HG03095 (cell line): ENCODE results near the gene SH3BP5.
A peak's percentile ranks its signal among the peaks of the same experiment; 100 is the strongest.

Experiments
- ATAC-seq: cut with Tn5 transposase; IDR thresholded peaks from one replicate; pipeline ENCODE4 v1.9.1; 2021; ENCODE audit warnings: moderate library complexity; ENCODE audit not compliant: unreplicated experiment

The SH3BP5 gene

GRCh38 chr3:15326673-15327072 lies 5.7 kb downstream of the SH3BP5 start:
- no peak for ATAC-seq

GRCh38 chr3:15326037-15326436 lies 6.3 kb downstream of the SH3BP5 start:
- ATAC-seq, result no peak

GRCh38 chr3:15325228-15325627 lies 7.2 kb downstream of the SH3BP5 start:
- ATAC-seq, result no peak

- no peak for ATAC-seq
Measured at GRCh38 chr3:15324379-15324808, 8.0 kb downstream of the SH3BP5 start.

GRCh38 chr3:15323063-15323462 lies 9.3 kb downstream of the SH3BP5 start:
- ATAC-seq, result no peak

GRCh38 chr3:15321349-15321748 lies 11.0 kb downstream of the SH3BP5 start:
- no peak for ATAC-seq

- no peak for ATAC-seq
Measured at GRCh38 chr3:15319575-15319974, 12.8 kb downstream of the SH3BP5 start.

- ATAC-seq, result no peak
Measured at GRCh38 chr3:15319136-15319535, 13.2 kb downstream of the SH3BP5 start.

GRCh38 chr3:15318661-15319060 lies 13.7 kb downstream of the SH3BP5 start:
- ATAC-seq, result no peak

- ATAC-seq, result no peak
Measured at GRCh38 chr3:15316998-15317435, 15.4 kb downstream of the SH3BP5 start.

- no peak for ATAC-seq
Measured at GRCh38 chr3:15315003-15315402, 17.4 kb downstream of the SH3BP5 start.

GRCh38 chr3:15314276-15314675 lies 18.1 kb downstream of the SH3BP5 start:
- no peak for ATAC-seq

GRCh38 chr3:15313461-15313860 lies 18.9 kb downstream of the SH3BP5 start:
- no peak for ATAC-seq

- ATAC-seq, result no peak
Measured at GRCh38 chr3:15312550-15312949, 19.8 kb downstream of the SH3BP5 start.

GRCh38 chr3:15310491-15311370 lies 21.7 kb downstream of the SH3BP5 start:
- ATAC-seq, result peak; percentile 86

GRCh38 chr3:15309662-15310335 lies 22.6 kb downstream of the SH3BP5 start:
- no peak for ATAC-seq

GRCh38 chr3:15307580-15307979 lies 24.8 kb downstream of the SH3BP5 start:
- no peak for ATAC-seq

GRCh38 chr3:15306979-15307359 lies 25.4 kb downstream of the SH3BP5 start:
- ATAC-seq, result no peak

- ATAC-seq, result no peak
Measured at GRCh38 chr3:15305359-15305844, 27.0 kb downstream of the SH3BP5 start.

GRCh38 chr3:15303728-15304127 lies 28.7 kb downstream of the SH3BP5 start:
- ATAC-seq, result no peak

- no peak for ATAC-seq
Measured at GRCh38 chr3:15303216-15303615, 29.2 kb downstream of the SH3BP5 start.

- ATAC-seq, result no peak
Measured at GRCh38 chr3:15301761-15302160, 30.6 kb downstream of the SH3BP5 start.
